Stimulated activated effector memory CD8-positive, alpha-beta T cell treated with anti-CD3 and anti-CD28 coated beads, Interleukin-12 subunit alpha, Interleukin-12 subunit beta, amount 100 ng/mL, for 72 hours (primary cell): Measurements from ENCODE around the gene IL25.

ENCODE experiments used
- ATAC-seq: fragments of 150-1000 bp; cut with Tn5 transposase; 2 replicates; pipeline ENCODE4 v1.10.0; 2021
- DNase-seq, 2 donors: peaks; one replicate each; pipeline ENCODE4 v3.0.0; 2021 to 2022; ENCODE audit warnings: low spot score in 2 of 2
- H3K27ac Mint-ChIP-seq: one replicate; pipeline ENCODE4 v1.8.0; 2022; ENCODE audit warnings: mild to moderate bottlenecking, mixed read lengths
- H3K36me3 Mint-ChIP-seq: one replicate; pipeline ENCODE4 v1.8.0; 2022; ENCODE audit warnings: mild to moderate bottlenecking, mixed read lengths
- H3K4me1 Mint-ChIP-seq: one replicate; pipeline ENCODE4 v1.8.0; 2022; ENCODE audit warnings: mixed read lengths
- H3K4me3 Mint-ChIP-seq: one replicate; pipeline ENCODE4 v1.8.0; 2022; ENCODE audit warnings: mild to moderate bottlenecking, mixed read lengths
- H3K9me3 Mint-ChIP-seq: one replicate; pipeline ENCODE4 v1.8.0; 2022; ENCODE audit warnings: mixed read lengths

Gene IL25

GRCh38 chr14:23348297-23348655 is 24.3 kb upstream of the IL25 start:
- H3K9me3 Mint-ChIP-seq: no peaks in the 10 kb centered on the region
- no peak overlapping the region for H3K4me3 Mint-ChIP-seq
- H3K27ac Mint-ChIP-seq: no peak overlapping the region
- ATAC-seq (no peak), DNase-seq (no peak)
- peaks cover 17% of the 10 kb centered on the region for H3K4me1 Mint-ChIP-seq
- no peaks in the 10 kb centered on the region for H3K36me3 Mint-ChIP-seq

- peaks cover 18% of the 10 kb centered on the region for H3K4me1 Mint-ChIP-seq
- H3K9me3 Mint-ChIP-seq: no peaks in the 10 kb centered on the region
- H3K27ac Mint-ChIP-seq: no peak overlapping the region
- DNase-seq: no peak
- H3K36me3 Mint-ChIP-seq: no peaks in the 10 kb centered on the region
- no peak for ATAC-seq
- no peak overlapping the region for H3K4me3 Mint-ChIP-seq
Observed at GRCh38 chr14:23349156-23349845, 23.3 kb upstream of the IL25 start.

GRCh38 chr14:23351681-23352505 is 20.7 kb upstream of the IL25 start:
- H3K4me3 Mint-ChIP-seq: peak overlapping the region; percentile 58
- ATAC-seq (peak; percentile 3), DNase-seq (no peak)
- H3K36me3 Mint-ChIP-seq: no peaks in the 10 kb centered on the region
- H3K9me3 Mint-ChIP-seq: no peaks in the 10 kb centered on the region
- peaks cover 18% of the 10 kb centered on the region for H3K4me1 Mint-ChIP-seq
- no peak overlapping the region for H3K27ac Mint-ChIP-seq

- peak; percentile 81 for ATAC-seq
- Mint-ChIP-seq H3K4me3 (peak within 1 kb of the TSS; percentile 58), H3K9me3 (no peaks in the 10 kb centered on the region), H3K4me1 (peaks cover 18% of the 10 kb centered on the region), H3K36me3 (no peaks in the 10 kb centered on the region), H3K27ac (no peak within 1 kb of the TSS)
- DNase-seq: peak in 1 of 2 donors; percentile 18
Observed at GRCh38 chr14:23352506-23353432, 19.8 kb upstream of the IL25 start, which contains the start of gene SLC22A17. SLC22A17 (minus strand) TSS chr14:23352887.

GRCh38 chr14:23353433-23353780 is 19.2 kb upstream of the IL25 start:
- peaks cover 18% of the 10 kb centered on the region for H3K4me1 Mint-ChIP-seq
- H3K4me3 Mint-ChIP-seq: peak overlapping the region; percentile 58
- no peaks in the 10 kb centered on the region for H3K9me3 Mint-ChIP-seq
- no peaks in the 10 kb centered on the region for H3K36me3 Mint-ChIP-seq
- no peak overlapping the region for H3K27ac Mint-ChIP-seq
- DNase-seq: no peak
- ATAC-seq: no peak

- no peaks in the 10 kb centered on the region for H3K36me3 Mint-ChIP-seq
- H3K4me3 Mint-ChIP-seq: no peak overlapping the region
- H3K27ac Mint-ChIP-seq: no peak overlapping the region
- ATAC-seq (no peak), DNase-seq (no peak)
- no peaks in the 10 kb centered on the region for H3K9me3 Mint-ChIP-seq
- H3K4me1 Mint-ChIP-seq: peaks cover 18% of the 10 kb centered on the region
Observed at GRCh38 chr14:23354990-23355389, 17.6 kb upstream of the IL25 start.

GRCh38 chr14:23355871-23356435 is 16.7 kb upstream of the IL25 start:
- no peak for ATAC-seq
- no peaks in the 10 kb centered on the region for H3K36me3 Mint-ChIP-seq
- no peak overlapping the region for H3K4me3 Mint-ChIP-seq
- H3K9me3 Mint-ChIP-seq: no peaks in the 10 kb centered on the region
- H3K27ac Mint-ChIP-seq: no peak overlapping the region
- peaks cover 12% of the 10 kb centered on the region for H3K4me1 Mint-ChIP-seq
- no peak for DNase-seq

GRCh38 chr14:23356662-23357061 is 15.9 kb upstream of the IL25 start:
- Mint-ChIP-seq H3K9me3 (no peaks in the 10 kb centered on the region), H3K4me1 (peaks cover 11% of the 10 kb centered on the region), H3K27ac (no peak overlapping the region), H3K4me3 (no peak overlapping the region), H3K36me3 (no peaks in the 10 kb centered on the region)
- DNase-seq (no peak), ATAC-seq (no peak)

- Mint-ChIP-seq H3K4me1 (peaks cover 11% of the 10 kb centered on the region), H3K36me3 (no peaks in the 10 kb centered on the region), H3K27ac (no peak overlapping the region), H3K4me3 (no peak overlapping the region), H3K9me3 (no peaks in the 10 kb centered on the region)
- DNase-seq (no peak), ATAC-seq (no peak)
Observed at GRCh38 chr14:23357261-23357660, 15.3 kb upstream of the IL25 start.

- no peak overlapping the region for H3K27ac Mint-ChIP-seq
- no peaks in the 10 kb centered on the region for H3K36me3 Mint-ChIP-seq
- H3K4me1 Mint-ChIP-seq: peaks cover 7% of the 10 kb centered on the region
- no peaks in the 10 kb centered on the region for H3K9me3 Mint-ChIP-seq
- H3K4me3 Mint-ChIP-seq: no peak overlapping the region
- DNase-seq (no peak), ATAC-seq (no peak)
Observed at GRCh38 chr14:23358042-23358441, 14.6 kb upstream of the IL25 start.

- no peak overlapping the region for H3K27ac Mint-ChIP-seq
- DNase-seq (no peak), ATAC-seq (no peak)
- no peaks in the 10 kb centered on the region for H3K36me3 Mint-ChIP-seq
- peaks cover 4% of the 10 kb centered on the region for H3K4me1 Mint-ChIP-seq
- H3K9me3 Mint-ChIP-seq: no peaks in the 10 kb centered on the region
- no peak overlapping the region for H3K4me3 Mint-ChIP-seq
Observed at GRCh38 chr14:23358553-23359166, 13.9 kb upstream of the IL25 start.

- H3K4me3 Mint-ChIP-seq: no peak overlapping the region
- H3K27ac Mint-ChIP-seq: no peak overlapping the region
- no peak for DNase-seq
- peaks cover 4% of the 10 kb centered on the region for H3K4me1 Mint-ChIP-seq
- no peak for ATAC-seq
- H3K9me3 Mint-ChIP-seq: no peaks in the 10 kb centered on the region
- no peaks in the 10 kb centered on the region for H3K36me3 Mint-ChIP-seq
Observed at GRCh38 chr14:23359167-23359626, 13.4 kb upstream of the IL25 start.

GRCh38 chr14:23359722-23360447 is 12.7 kb upstream of the IL25 start:
- no peaks in the 10 kb centered on the region for H3K9me3 Mint-ChIP-seq

GRCh38 chr14:23360496-23360895 is 12.1 kb upstream of the IL25 start:
- no peak overlapping the region for H3K4me3 Mint-ChIP-seq
- peaks cover 4% of the 10 kb centered on the region for H3K4me1 Mint-ChIP-seq
- H3K9me3 Mint-ChIP-seq: no peaks in the 10 kb centered on the region
- no peaks in the 10 kb centered on the region for H3K36me3 Mint-ChIP-seq
- DNase-seq (no peak), ATAC-seq (no peak)
- H3K27ac Mint-ChIP-seq: peak overlapping the region; percentile 4

More at GRCh38 chr14:23359722-23360447, 12.7 kb upstream of the IL25 start:
- peaks cover 4% of the 10 kb centered on the region for H3K4me1 Mint-ChIP-seq
- H3K4me3 Mint-ChIP-seq: no peak overlapping the region
- no peaks in the 10 kb centered on the region for H3K36me3 Mint-ChIP-seq
- no peak overlapping the region for H3K27ac Mint-ChIP-seq
- no peak for DNase-seq
- ATAC-seq: no peak
